ENCODE results near the gene PRSS12. TPM values are rescaled to one million over a fixed set of nuclear protein-coding genes. Genes with fewer than 3 reads are reported as not detected.
"Not testable (repeated sequence)": the region's sequence is repeated elsewhere in the genome, so short reads cannot be mapped to it uniquely, and the experiment has no call there.

Gene PRSS12, protein sequence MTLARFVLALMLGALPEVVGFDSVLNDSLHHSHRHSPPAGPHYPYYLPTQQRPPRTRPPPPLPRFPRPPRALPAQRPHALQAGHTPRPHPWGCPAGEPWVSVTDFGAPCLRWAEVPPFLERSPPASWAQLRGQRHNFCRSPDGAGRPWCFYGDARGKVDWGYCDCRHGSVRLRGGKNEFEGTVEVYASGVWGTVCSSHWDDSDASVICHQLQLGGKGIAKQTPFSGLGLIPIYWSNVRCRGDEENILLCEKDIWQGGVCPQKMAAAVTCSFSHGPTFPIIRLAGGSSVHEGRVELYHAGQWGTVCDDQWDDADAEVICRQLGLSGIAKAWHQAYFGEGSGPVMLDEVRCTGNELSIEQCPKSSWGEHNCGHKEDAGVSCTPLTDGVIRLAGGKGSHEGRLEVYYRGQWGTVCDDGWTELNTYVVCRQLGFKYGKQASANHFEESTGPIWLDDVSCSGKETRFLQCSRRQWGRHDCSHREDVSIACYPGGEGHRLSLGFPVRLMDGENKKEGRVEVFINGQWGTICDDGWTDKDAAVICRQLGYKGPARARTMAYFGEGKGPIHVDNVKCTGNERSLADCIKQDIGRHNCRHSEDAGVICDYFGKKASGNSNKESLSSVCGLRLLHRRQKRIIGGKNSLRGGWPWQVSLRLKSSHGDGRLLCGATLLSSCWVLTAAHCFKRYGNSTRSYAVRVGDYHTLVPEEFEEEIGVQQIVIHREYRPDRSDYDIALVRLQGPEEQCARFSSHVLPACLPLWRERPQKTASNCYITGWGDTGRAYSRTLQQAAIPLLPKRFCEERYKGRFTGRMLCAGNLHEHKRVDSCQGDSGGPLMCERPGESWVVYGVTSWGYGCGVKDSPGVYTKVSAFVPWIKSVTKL
- total RNA-seq, result 0.16 TPM
- long read RNA-seq, result 0 reads

DNA sequence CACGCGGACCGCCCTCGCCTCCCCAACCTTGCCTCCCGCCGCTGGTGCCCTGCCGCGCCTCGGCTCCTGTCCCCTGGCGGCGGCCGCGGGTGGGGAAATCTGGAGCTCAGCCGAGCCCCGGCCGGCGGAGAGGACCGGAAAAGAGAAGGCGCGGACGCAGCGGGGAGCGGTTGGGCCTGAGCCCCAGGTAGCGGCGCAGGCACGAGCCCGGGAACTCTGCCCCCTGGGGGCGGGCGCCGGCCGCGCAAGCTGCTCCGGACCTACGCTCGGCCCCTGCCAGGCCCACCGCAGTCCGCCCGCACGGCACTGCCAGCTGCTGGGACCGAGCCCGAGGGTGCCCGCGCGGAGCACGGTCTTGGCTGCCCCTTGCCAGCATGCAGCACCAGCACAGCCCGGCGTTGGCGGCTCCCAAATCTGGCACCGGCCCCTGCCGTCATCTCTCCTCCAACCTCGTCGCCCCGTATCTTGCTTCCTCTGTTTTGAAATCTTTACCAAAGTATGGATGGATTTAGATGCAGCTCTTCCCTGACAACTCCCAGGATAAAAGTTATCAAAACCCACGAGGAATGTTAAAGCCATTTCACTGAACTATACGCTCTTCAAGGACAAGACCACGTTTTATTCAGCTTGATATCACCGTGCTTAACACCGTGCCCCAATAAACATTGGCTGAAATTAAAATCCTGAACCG, at the start of gene PRSS12:
Gene PRSS12, minus strand, starts transcription at position 161 of the 691 bp plus-strand sequence. CDS start 283 bp downstream, outside the sequence.
- peak; percentile 92 for DNase-seq (ENCODE audit: low spot score)

- no peak for DNase-seq (ENCODE audit: low spot score)
These were observed 47.6 kb upstream of the PRSS12 start for GRCh38 chr4:118400356-118400755.

- DNase-seq (ENCODE audit: low spot score), result not testable (repeated sequence)
These were observed 47.1 kb upstream of the PRSS12 start for GRCh38 chr4:118399883-118400282.

DNA sequence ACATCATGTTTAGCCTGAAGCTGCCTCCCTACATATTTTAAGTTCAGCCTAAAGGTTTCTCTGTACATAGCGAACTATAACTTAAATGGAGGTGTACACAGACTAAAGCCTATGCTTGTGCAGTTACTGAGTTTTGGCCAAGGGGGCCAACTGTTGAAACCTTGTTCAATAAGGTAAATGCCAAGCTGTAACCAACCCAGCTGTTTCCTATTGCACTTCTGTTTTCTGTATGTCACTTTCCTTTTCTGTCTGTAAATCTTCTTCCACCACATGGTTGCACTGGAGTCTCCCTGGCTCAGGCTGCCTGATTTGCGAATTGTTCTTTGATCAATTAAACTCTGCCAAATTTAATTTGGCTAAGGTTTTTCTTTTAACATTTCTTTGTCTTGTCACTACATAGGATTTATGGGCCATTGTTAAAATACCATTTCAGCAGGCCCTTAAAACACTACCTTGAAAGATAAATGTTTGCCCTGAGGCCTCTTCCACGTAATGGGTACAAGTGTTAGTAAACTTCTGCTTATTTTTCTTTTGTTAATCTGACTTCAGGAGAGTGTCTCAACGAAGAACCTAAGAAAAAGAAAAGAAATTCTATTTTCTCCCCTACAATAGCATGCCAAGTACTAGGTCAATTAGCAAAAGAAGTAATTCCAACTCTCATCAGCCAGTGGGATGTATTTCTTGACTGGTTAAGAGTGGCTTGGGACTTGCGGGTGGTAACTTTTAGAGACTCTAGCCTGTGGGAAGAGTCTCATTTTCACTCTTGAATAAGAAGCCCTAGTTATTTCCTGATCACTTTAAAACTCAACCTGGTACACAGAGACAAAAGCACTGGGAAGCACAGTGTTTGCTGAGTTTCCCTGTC, 45.7 kb upstream of the PRSS12 start:
- DNase-seq (ENCODE audit: low spot score), result no peak

GRCh38 chr4:118397623-118397979, 44.8 kb upstream of the PRSS12 start:
- DNase-seq (ENCODE audit: low spot score), result no peak

DNA sequence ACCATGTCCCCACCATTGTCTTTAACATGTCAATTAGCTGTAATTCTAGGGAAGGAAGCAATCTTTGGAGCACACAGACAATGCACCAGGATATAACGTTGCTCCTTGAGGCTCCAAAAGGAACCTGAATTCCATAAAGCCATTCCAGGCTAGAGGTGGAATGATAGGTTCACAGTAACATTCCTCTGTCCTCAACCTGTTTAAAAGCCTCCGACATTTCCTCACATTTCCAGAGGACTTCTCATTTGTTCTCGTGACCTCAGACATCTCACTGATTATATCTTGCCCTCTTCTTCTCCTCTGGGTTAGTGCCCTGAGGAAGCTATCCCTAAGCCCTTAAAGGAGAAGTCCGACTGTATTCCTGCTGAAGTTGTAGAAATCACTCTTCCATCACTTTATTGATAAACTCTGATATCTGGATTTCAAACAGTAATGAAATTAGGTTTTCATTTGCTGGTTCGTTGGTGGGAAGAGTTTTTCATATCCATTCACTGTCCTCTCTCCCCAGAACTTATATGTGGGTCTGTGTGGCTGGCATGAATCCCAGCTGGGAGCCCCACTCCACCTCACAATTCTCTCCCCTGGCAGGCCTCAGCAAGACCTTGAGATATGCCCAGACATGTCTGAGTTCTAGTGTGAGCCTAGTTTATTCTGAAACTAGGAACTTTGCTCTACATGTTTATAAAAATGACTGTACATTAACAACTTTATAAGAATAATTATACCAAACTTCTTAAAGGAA, 44.2 kb upstream of the PRSS12 start:
- no peak for DNase-seq (ENCODE audit: low spot score)

DNA sequence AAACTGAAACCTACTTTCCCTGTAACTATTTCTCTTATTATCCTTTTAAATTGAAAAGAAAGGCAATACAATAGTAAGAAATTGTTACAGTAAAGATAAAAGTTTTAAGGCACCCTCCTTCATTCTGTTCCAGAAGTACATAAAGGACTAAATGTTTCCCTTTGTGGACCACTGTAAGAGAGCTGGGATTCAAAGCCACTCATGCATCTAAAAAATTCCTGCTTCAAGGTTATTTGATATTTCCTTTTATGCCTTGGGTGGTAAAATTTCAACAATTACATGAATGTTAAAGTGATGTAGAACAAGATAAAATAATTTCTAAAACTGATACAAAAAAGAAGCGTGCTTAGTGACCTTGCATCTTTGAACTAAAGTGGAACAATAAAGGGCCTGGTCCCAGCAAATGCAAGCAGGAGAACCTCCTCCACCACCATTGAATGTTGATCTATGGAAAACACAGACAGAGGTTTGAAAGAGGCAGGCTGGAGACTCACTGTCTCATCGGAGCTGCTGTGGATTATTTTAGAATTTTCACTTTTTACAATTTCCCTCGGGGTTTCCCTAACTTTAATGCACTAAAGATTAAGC, 42.3 kb upstream of the PRSS12 start:
- DNase-seq (ENCODE audit: low spot score), result no peak

- DNase-seq (ENCODE audit: low spot score), result not testable (repeated sequence)
These were observed 39.7 kb upstream of the PRSS12 start for GRCh38 chr4:118392509-118392908.

DNA sequence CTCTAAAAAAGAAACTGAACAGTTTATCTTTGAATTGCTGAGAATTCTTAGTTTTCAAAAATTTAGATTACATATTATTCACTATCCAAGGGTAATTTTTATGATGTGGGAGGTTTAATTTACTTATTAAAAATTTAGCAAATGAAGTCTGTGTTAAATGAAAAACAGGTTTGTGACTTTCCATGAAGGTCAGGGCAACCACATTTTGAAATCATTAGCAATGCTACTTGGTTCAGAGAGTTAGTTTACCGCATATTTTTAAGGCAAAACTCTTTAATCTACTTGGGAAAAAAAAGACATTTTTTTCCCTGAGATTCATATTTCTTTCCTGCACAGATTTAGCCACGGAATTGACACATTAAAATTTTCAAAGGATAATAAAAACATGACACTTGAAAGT, 37.3 kb upstream of the PRSS12 start:
- no peak for DNase-seq (ENCODE audit: low spot score)

DNA sequence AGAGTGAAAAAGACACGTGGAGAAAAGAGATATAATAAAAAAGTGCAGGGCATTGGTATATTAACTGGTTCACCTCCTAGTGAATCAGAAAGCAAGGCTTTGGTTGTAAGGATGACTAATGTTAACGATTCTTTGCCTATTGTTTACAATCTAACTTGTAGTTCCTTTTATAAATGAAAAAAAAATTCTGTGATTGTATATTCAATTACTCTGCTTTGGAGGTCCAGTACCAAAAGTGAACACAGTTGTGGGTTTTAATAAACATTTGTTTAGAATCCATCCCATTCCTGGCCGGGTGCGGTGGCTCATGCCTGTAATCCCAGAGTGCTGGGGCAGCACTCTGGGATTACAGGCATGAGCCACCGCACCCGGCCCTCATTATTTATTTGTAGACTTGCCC, 36.9 kb upstream of the PRSS12 start:
- DNase-seq (ENCODE audit: low spot score), result no peak

- DNase-seq (ENCODE audit: low spot score), result no peak
These were observed 35.8 kb upstream of the PRSS12 start for GRCh38 chr4:118388606-118389005.

- DNase-seq (ENCODE audit: low spot score), result no peak
These were observed 29.1 kb upstream of the PRSS12 start for GRCh38 chr4:118381902-118382301.

- no peak for DNase-seq (ENCODE audit: low spot score)
These were observed 20.9 kb upstream of the PRSS12 start for GRCh38 chr4:118373614-118374255.

DNA sequence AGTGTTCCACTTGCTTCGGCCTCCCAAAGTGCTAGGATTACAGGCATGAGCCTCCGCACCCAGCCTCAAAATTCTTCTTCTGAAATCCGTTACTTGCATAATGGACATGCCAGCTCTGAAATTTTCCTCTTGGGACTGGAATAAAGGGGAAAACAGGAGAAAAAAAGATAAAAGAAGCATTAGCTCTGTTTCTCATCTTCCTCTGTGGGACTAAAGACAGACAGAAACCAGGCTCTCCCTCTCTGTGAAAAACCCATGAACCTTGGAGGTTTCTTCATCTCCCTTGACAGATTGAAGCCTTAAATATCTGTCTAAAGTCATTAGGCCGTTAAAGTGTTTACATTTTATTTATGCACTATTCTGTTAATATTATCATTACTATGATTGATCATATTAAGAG, 19.4 kb upstream of the PRSS12 start:
- DNase-seq (ENCODE audit: low spot score), result no peak

GRCh38 chr4:118369231-118369630, 16.4 kb upstream of the PRSS12 start:
- no peak for DNase-seq (ENCODE audit: low spot score)

- DNase-seq (ENCODE audit: low spot score), result no peak
These were observed 15.1 kb upstream of the PRSS12 start for GRCh38 chr4:118367872-118368271.

- DNase-seq (ENCODE audit: low spot score), result no peak
These were observed 14.6 kb upstream of the PRSS12 start for GRCh38 chr4:118367361-118367760.

DNA sequence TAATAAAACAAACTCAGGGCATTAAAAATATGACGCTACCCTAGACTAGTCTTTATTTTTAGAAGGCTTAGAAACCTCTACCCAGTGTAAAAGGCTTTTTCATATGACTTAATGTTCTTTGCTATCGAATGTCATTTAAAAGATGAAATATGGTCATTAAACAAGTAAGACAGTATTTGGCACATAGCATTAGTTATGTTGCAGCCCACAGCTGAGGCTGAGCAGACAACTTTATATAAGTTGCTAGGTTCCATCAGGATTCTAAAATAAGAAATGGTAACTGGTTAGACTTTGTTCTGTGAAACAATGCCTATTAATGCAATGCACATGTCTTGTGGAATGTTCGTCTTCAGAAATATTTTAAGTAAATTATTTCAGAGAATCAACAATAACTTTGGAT, 10.4 kb upstream of the PRSS12 start:
- DNase-seq (ENCODE audit: low spot score), result no peak

DNA sequence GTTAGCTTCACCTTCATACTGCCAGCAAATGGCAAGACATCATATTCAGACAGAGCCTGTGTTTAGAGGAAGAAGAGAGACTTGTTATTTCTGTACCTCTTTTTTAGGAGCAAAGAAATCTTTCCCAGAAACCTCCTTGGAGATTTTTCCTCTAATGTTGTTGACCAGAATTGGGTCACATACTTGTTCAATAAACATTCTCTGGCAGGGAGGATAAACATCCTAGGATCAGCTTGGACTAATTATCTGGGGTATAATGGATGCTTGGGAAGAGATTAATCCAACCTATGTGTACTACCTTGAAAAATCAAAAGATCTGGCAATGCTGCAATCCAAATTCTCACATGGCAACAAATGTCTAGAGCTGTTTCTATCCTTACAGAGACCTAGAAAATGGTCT, 8.4 kb upstream of the PRSS12 start:
- DNase-seq (ENCODE audit: low spot score), result no peak
